Mucosa of descending colon (tissue), 3 donors: ENCODE measurements around the gene AZGP1. TPM values are rescaled to one million over a fixed set of nuclear protein-coding genes. Genes with fewer than 3 reads are reported as not detected.

Experiments used
- ATAC-seq: fragments of 200-7000 bp; cut with Tn5 transposase; one replicate; pipeline ENCODE4 v1.9.1; 2020; ENCODE audit warnings: mild to moderate bottlenecking, moderate library complexity
- DNase-seq, 3 donors: peaks; one replicate each; pipeline ENCODE4 v3.0.0-alpha.2; 2020
- H3K36me3 ChIP-seq: fragments of 200-600 bp; one replicate; pipeline ENCODE4 v1.8.0; 2021; ENCODE audit warnings: low read depth, mild to moderate bottlenecking
- H3K4me1 ChIP-seq: fragments of 200-600 bp; one replicate; pipeline ENCODE4 v1.8.0; 2021; ENCODE audit warnings: low read depth, mild to moderate bottlenecking
- H3K4me3 ChIP-seq: fragments of 200-600 bp; one replicate; pipeline ENCODE4 v1.8.0; 2021; ENCODE audit warnings: mild to moderate bottlenecking
- H3K9me3 ChIP-seq: fragments of 200-600 bp; one replicate; pipeline ENCODE4 v1.8.0; 2021; ENCODE audit warnings: mild to moderate bottlenecking
- intact Hi-C, 2 donors: fragments of 100-400 bp; cut with DNase I in 1 of 2; cut with micrococcal nuclease in 1 of 2; formaldehyde crosslinking; loops; one replicate each; pipeline versions ENCODE4 v1.11.0 to v1.11.1; 2022; cut with DNase I, micrococcal nuclease
- total RNA-seq, 3 donors: library from RNA; stranded (reverse); fragmentation: NEBNext Ultra II Directional in 2 of 3; extraction: Animal tissue kit (Norgen Biotek cat#: 25700) in 2 of 3; gene quantifications; one replicate each; pipeline versions ENCODE4 v1.2.1 to v1.2.4, GENCODE V29; 2021 to 2023
- TF ChIP-seq, protein P1 (sequence below): fragments of 200-600 bp; IDR thresholded peaks from one replicate; pipeline ENCODE4 v1.8.0; 2022; ENCODE audit warnings: antibody characterized with exemption, mild to moderate bottlenecking
- donor health status: DM: no; HTN: no; CAD: no; lungs with moderate emphysema.
- donor health status: DM: no; HTN: no; CAD: no.
- donor health status: DM: no; HTN: yes; CAD: no.

Gene AZGP1
- total RNA-seq, 3 donors from 2014 or later: 3.8 to 7.9 (median 6.0) TPM

- DNase-seq: no peak
- Histone ChIP-seq H3K4me3 (no peak overlapping the region), H3K9me3 (no peaks in the 10 kb centered on the region), H3K4me1 (no peaks in the 10 kb centered on the region), H3K36me3 (no peaks in the 10 kb centered on the region)
- TF ChIP-seq, protein P1, sequence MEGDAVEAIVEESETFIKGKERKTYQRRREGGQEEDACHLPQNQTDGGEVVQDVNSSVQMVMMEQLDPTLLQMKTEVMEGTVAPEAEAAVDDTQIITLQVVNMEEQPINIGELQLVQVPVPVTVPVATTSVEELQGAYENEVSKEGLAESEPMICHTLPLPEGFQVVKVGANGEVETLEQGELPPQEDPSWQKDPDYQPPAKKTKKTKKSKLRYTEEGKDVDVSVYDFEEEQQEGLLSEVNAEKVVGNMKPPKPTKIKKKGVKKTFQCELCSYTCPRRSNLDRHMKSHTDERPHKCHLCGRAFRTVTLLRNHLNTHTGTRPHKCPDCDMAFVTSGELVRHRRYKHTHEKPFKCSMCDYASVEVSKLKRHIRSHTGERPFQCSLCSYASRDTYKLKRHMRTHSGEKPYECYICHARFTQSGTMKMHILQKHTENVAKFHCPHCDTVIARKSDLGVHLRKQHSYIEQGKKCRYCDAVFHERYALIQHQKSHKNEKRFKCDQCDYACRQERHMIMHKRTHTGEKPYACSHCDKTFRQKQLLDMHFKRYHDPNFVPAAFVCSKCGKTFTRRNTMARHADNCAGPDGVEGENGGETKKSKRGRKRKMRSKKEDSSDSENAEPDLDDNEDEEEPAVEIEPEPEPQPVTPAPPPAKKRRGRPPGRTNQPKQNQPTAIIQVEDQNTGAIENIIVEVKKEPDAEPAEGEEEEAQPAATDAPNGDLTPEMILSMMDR: no peak
- no peak for ATAC-seq
- intact Hi-C loops: no loop called here
These were observed 45.5 kb downstream of the AZGP1 start for GRCh38 chr7:99930376-99930775.

DNA sequence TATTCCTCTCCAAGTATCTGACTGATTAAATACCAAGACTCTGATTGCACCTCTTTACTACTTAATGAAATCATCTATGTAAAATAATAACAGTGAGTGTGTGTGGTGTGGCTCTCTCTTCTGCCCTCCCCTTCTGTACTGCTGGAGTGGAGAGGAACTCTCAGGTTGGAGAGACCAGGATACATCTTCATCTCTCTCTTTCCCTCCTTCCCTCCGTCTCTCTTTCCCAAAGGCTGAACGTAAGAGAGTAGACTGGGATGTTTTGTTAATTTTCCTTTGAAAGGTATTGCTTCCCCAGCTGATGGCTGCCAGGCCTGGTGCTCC is 46.1 kb downstream of the AZGP1 start:
- Histone ChIP-seq H3K4me3 (no peak overlapping the region), H3K9me3 (no peaks in the 10 kb centered on the region), H3K4me1 (no peaks in the 10 kb centered on the region), H3K36me3 (no peaks in the 10 kb centered on the region)
- TF ChIP-seq, protein P1: no peak
- ATAC-seq: no peak
- intact Hi-C loops: no loop called here
- DNase-seq: no peak

DNA sequence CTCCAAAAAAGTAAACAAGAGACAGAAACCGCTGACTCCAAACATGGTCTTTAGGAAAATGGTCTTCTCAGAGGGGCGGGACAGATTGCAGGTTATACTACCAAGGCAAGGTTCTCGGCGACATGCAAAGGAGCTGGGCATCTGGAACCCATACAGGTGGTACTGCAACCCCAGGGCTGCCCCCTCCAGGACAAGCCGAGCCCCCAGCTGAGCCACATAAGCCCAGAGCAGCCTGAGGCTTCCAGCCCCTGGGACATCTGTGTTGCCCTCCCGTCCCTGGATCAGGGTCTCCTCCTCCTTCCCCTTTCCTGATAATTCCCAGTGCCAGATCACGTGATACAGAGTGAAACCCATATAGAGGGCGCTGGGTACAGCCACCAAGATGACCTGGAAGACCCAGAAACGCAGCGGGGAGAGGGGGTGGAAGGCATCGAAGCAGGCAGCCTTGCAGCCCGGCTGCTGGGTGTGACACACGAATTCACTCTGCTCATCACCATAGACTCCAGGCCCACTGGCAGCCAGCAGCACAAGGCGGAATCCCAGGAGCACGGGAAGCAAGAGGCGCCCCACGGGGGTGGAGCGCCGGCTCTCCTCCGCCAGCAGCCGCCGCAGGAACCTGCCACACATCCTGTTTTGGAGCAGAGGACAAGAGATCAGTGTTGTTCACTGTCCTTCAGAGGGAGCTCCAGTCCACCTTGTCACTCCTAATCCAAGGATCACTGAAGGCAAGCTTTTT is 46.7 kb downstream of the AZGP1 start, which contains the start of gene GJC3:
TSS of gene GJC3 (minus strand) at position 627 of the 736 bp plus-strand sequence. CDS start at position 627, 0 bp downstream.
- intact Hi-C loops: no loop called here
- H3K4me1 ChIP-seq: no peaks in the 10 kb centered on the region
- DNase-seq: peak; percentile 45 to 63 (median 54)
- TF ChIP-seq, protein P1: no peak
- no peaks in the 10 kb centered on the region for H3K9me3 ChIP-seq
- H3K4me3 ChIP-seq: no peak within 1 kb of the TSS
- ATAC-seq: peak; percentile 95
- H3K36me3 ChIP-seq: no peaks in the 10 kb centered on the region

GRCh38 chr7:99928188-99928587 is 47.6 kb downstream of the AZGP1 start:
- H3K9me3 ChIP-seq: no peaks in the 10 kb centered on the region
- intact Hi-C loops: no loop called here
- DNase-seq: no peak
- no peak overlapping the region for H3K4me3 ChIP-seq
- no peaks in the 10 kb centered on the region for H3K4me1 ChIP-seq
- TF ChIP-seq, protein P1: no peak
- no peaks in the 10 kb centered on the region for H3K36me3 ChIP-seq
- ATAC-seq: no peak

DNA sequence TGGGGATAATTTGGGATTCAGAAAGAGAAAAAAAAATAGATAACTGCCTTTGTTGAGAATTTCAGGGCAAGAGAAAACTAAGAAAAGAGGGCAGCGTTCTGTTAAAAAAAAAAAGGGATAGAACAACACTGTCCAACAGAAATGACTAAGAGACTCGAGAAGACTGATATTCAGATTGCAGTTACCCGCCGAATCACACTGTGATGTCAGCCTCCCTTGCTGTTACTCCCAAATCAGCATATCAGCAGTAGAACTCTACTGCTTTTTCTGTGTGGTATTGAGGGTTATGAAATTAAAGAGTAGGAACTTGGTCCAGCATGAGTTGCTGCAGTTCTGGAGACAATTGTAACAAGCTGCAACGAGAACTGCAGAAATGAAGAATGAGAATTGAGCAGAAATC is 48.3 kb downstream of the AZGP1 start:
- Histone ChIP-seq H3K4me1 (no peaks in the 10 kb centered on the region), H3K36me3 (no peaks in the 10 kb centered on the region), H3K4me3 (no peak overlapping the region), H3K9me3 (no peaks in the 10 kb centered on the region)
- DNase-seq (no peak), ATAC-seq (no peak)
- intact Hi-C loops: no loop called here
- TF ChIP-seq, protein P1: no peak
